Astrocyte of the cerebellum (primary cell): ENCODE data around the gene UBA52.
"Not testable (repeated sequence)": the region's sequence is repeated elsewhere in the genome, so short reads cannot be mapped to it uniquely, and the experiment has no call there.

Source experiments
- DNase-seq: peaks from one replicate; pipeline ENCODE4 v3.0.0-alpha.2; 2011; ENCODE audit warnings: low read depth
- H3K4me3 ChIP-seq: 2 replicates; pipeline ENCODE4 v1.5.1; 2011; ENCODE audit warnings: mild to moderate bottlenecking, low read depth, low read length, moderate library complexity
- CTCF ChIP-seq: IDR thresholded peaks from 2 replicates; pipeline ENCODE4 v1.5.1; 2012; ENCODE audit warnings: low read length, low read depth, moderate library complexity, mild to moderate bottlenecking; ENCODE audit errors: missing control alignments
- in situ Hi-C: cut with HindIII; loops from 2 replicates; pipeline ENCODE4 v1.10.0; 2017; ENCODE audit warnings: low sequenced_read_pairs

UBA52 gene

GRCh38 chr19:18596752-18597157, 25.1 kb downstream of the UBA52 start:
- no peak for DNase-seq
- in situ Hi-C loops = loop anchor here (5.0 to 25.0 kb wide), 2 partner anchors 76 to 241 kb away; partner anchors contain the start of gene UPF1
- TF ChIP-seq CTCF = no peak
- no peak overlapping the region for H3K4me3 ChIP-seq

GRCh38 chr19:18597809-18598660, 26.4 kb downstream of the UBA52 start:
- TF ChIP-seq CTCF = no peak
- in situ Hi-C loops = loop anchor here (5.0 to 25.0 kb wide), 2 partner anchors 74 to 239 kb away; partner anchors contain the start of gene UPF1
- no peak for DNase-seq

DNA sequence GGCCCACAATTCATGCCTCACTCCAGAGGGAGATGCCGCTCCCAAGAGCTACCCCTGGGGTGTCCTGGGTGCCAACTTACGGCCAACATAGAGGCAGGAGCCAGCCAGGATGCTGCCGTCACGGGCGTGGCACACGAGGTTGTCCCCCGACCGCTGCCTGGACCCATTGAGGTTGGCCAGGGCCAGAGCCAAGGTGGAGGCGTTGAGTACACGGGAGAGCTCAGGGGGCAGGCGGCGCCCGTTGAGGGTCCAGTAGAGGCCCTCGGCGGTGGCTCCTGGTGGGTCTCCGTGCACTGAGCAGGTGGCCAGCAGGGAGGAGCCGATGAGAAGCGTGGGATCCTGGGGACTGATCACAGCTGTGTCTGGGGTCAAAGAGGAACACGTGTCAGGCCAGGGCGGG, 27.8 kb downstream of the UBA52 start:
- in situ Hi-C loops = loop anchor here (5.0 to 25.0 kb wide), 2 partner anchors 73 to 238 kb away; partner anchors contain the start of gene UPF1
- no peak overlapping the region for H3K4me3 ChIP-seq
- no peak for DNase-seq
- TF ChIP-seq CTCF = no peak

More at GRCh38 chr19:18597809-18598660, 26.4 kb downstream of the UBA52 start:
- H3K4me3 ChIP-seq = no peak overlapping the region

GRCh38 chr19:18600692-18601397, 29.2 kb downstream of the UBA52 start:
- H3K4me3 ChIP-seq, DNase-seq, in situ Hi-C loops: not testable (repeated sequence)

GRCh38 chr19:18601875-18602274, 30.2 kb downstream of the UBA52 start:
- in situ Hi-C loops = no loop called here
- TF ChIP-seq CTCF = no peak
- no peak overlapping the region for H3K4me3 ChIP-seq
- no peak for DNase-seq

- H3K4me3 ChIP-seq = no peak overlapping the region
- no peak for DNase-seq
- in situ Hi-C loops = no loop called here
- peak; percentile 41 for TF ChIP-seq CTCF
These were observed 31.7 kb downstream of the UBA52 start for GRCh38 chr19:18603255-18603957.
